Lower lobe of right lung (tissue), 2 donors: ENCODE measurements around the gene AS3MT. TPM values are rescaled to one million over a fixed set of nuclear protein-coding genes. Genes with fewer than 3 reads are reported as not detected.
"Not testable (repeated sequence)": the region's sequence is repeated elsewhere in the genome, so short reads cannot be mapped to it uniquely, and the experiment has no call there.

Experiments used
- ATAC-seq, 2 donors: fragments of 200-7000 bp; cut with Tn5 transposase; one replicate each; pipeline ENCODE4 v1.9.1; 2020 to 2022; ENCODE audit warnings: mild to moderate bottlenecking in 2 of 2, moderate library complexity in 2 of 2
- DNase-seq: peaks from one replicate; pipeline ENCODE4 v3.0.0-alpha.2; 2020
- H3K27ac ChIP-seq: fragments of 200-600 bp; one replicate; pipeline ENCODE4 v1.8.0; 2022
- H3K27me3 ChIP-seq: fragments of 200-600 bp; one replicate; pipeline ENCODE4 v1.8.0; 2022; ENCODE audit warnings: low read depth
- H3K36me3 ChIP-seq: fragments of 200-600 bp; one replicate; pipeline ENCODE4 v1.8.0; 2022; ENCODE audit warnings: mild to moderate bottlenecking
- H3K4me1 ChIP-seq: fragments of 200-600 bp; one replicate; pipeline ENCODE4 v1.8.0; 2022
- H3K4me3 ChIP-seq: fragments of 200-600 bp; one replicate; pipeline ENCODE4 v1.8.0; 2022; ENCODE audit warnings: mild to moderate bottlenecking
- H3K9me3 ChIP-seq: fragments of 200-600 bp; one replicate; pipeline ENCODE4 v1.8.0; 2022
- CTCF ChIP-seq: fragments of 200-600 bp; IDR thresholded peaks from one replicate; pipeline ENCODE4 v1.8.0; 2022; ENCODE audit warnings: antibody characterized with exemption, mild to moderate bottlenecking
- intact Hi-C: fragments of 100-400 bp; cut with DNase I; formaldehyde crosslinking; loops from one replicate; pipeline ENCODE4 v1.11.0; 2022
- total RNA-seq: library from RNA; stranded (reverse); fragmentation: NEBNext Ultra II Directional; extraction: Animal tissue kit (Norgen Biotek cat#: 25700); gene quantifications from one replicate; pipeline ENCODE4 v1.2.1, GENCODE V29; 2021
- donor health status: DM: no; HTN: yes; CAD: no; lungs with severe emphysema.

AS3MT gene
- total RNA-seq, 1 donor from 2014 or later, result 1.9 TPM

- Histone ChIP-seq H3K4me1 (no peaks in the 10 kb centered on the region), H3K36me3 (no peaks in the 10 kb centered on the region), H3K27me3 (no peaks in the 10 kb centered on the region), H3K4me3 (no peak within 1 kb of the TSS), H3K27ac (no peak within 1 kb of the TSS), H3K9me3 (peaks cover 7% of the 10 kb centered on the region)
- TF ChIP-seq CTCF, result no peak
- intact Hi-C loops, result no loop called here
- DNase-seq (peak; percentile 68), ATAC-seq (peak; percentile 71 to 80)
Measured at GRCh38 chr10:102837230-102837721, 32.0 kb upstream of the AS3MT start, which contains the start of gene CYP17A1. Gene CYP17A1 (minus strand): TSS chr10:102837413. CDS start chr10:102837361, 52 bp downstream.

- intact Hi-C loops, H3K4me3 ChIP-seq, H3K4me1 ChIP-seq, H3K27ac ChIP-seq, H3K9me3 ChIP-seq, DNase-seq, H3K27me3 ChIP-seq, ATAC-seq, H3K36me3 ChIP-seq: not testable (repeated sequence)
Measured at GRCh38 chr10:102838276-102838927, 30.9 kb upstream of the AS3MT start.

- TF ChIP-seq CTCF, result no peak
- ATAC-seq, result no peak
- no peak overlapping the region for H3K4me3 ChIP-seq
- H3K27ac ChIP-seq, result no peak overlapping the region
- H3K27me3 ChIP-seq, result no peaks in the 10 kb centered on the region
- no peaks in the 10 kb centered on the region for H3K36me3 ChIP-seq
- peaks cover 7% of the 10 kb centered on the region for H3K9me3 ChIP-seq
- no peaks in the 10 kb centered on the region for H3K4me1 ChIP-seq
- DNase-seq, result no peak
- intact Hi-C loops, result no loop called here
Measured at GRCh38 chr10:102841827-102842345, 27.4 kb upstream of the AS3MT start.

GRCh38 chr10:102843139-102843538 lies 26.1 kb upstream of the AS3MT start:
- H3K27ac ChIP-seq, ATAC-seq, intact Hi-C loops: not testable (repeated sequence)

GRCh38 chr10:102844190-102844776 lies 25.0 kb upstream of the AS3MT start:
- DNase-seq, result not testable (repeated sequence)

More at GRCh38 chr10:102843139-102843538, 26.1 kb upstream of the AS3MT start:
- not testable (repeated sequence) for H3K27me3 ChIP-seq, H3K4me3 ChIP-seq, H3K4me1 ChIP-seq, H3K36me3 ChIP-seq, H3K9me3 ChIP-seq, DNase-seq

GRCh38 chr10:102845352-102845902 lies 23.8 kb upstream of the AS3MT start:
- Histone ChIP-seq H3K27me3 (no peaks in the 10 kb centered on the region), H3K4me3 (no peak overlapping the region), H3K36me3 (no peaks in the 10 kb centered on the region), H3K4me1 (no peaks in the 10 kb centered on the region), H3K9me3 (no peaks in the 10 kb centered on the region), H3K27ac (no peak overlapping the region)
- no peak for ATAC-seq
- DNase-seq, result no peak
- intact Hi-C loops, result no loop called here
- no peak for TF ChIP-seq CTCF

More at GRCh38 chr10:102844190-102844776, 25.0 kb upstream of the AS3MT start:
- intact Hi-C loops, H3K36me3 ChIP-seq, ATAC-seq, H3K4me3 ChIP-seq, H3K9me3 ChIP-seq, H3K27me3 ChIP-seq, H3K27ac ChIP-seq, H3K4me1 ChIP-seq: not testable (repeated sequence)
